ENCODE data around the gene MUC6. TPM values are rescaled to one million over a fixed set of nuclear protein-coding genes. Genes with fewer than 3 reads are reported as not detected.

MUC6 gene
- total RNA-seq, 6 experiments from 2014 or later = not detected

DNA sequence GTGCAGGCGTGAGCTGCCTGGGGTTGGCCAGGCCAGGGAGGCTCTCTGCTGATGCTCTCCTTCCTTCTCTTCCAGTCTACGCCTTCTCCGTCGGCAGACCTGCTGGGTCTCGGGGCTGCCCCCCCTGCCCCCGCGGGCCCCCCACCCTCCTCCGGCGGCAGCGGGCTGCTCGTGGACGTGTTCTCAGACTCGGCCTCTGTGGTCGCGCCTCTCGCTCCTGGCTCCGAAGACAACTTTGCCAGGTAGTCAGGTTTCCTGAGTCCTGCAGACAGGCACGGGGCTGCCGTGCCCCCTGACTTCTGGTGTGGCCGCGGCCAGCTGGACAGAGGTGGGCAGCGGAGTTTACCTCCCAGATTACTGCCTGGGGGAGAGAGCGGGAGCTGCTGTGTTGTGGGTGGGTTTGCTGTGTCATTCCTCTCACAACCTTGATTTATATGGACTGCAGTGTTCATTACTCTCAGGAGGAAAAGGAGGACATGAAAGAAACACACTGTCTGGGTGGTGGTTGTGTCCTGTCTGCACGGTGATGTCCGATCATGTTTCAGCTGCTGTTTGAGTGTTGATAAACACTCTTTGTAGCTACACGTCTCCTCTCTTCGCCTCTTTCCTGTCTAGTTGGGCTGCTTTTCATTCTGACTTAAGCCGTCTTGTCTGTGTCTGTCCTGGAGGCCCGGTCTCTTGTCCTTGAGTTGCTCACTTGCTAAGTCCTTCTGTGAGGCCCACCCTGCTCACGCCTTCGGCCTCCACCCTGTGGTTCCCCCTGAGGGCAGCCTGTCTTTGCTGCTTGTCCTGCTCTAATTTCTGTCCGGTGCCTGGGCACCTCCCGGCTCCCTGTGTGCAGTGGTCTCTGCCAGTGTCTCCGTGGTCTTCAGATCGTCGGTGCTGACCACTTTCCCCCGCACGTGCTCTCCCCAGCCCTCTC is 35.9 kb downstream of the MUC6 start:
- H3K36me3 Mint-ChIP-seq (ENCODE audit: low read depth) = peaks cover 15% of the 10 kb centered on the region
- TF ChIP-seq, protein P1, sequence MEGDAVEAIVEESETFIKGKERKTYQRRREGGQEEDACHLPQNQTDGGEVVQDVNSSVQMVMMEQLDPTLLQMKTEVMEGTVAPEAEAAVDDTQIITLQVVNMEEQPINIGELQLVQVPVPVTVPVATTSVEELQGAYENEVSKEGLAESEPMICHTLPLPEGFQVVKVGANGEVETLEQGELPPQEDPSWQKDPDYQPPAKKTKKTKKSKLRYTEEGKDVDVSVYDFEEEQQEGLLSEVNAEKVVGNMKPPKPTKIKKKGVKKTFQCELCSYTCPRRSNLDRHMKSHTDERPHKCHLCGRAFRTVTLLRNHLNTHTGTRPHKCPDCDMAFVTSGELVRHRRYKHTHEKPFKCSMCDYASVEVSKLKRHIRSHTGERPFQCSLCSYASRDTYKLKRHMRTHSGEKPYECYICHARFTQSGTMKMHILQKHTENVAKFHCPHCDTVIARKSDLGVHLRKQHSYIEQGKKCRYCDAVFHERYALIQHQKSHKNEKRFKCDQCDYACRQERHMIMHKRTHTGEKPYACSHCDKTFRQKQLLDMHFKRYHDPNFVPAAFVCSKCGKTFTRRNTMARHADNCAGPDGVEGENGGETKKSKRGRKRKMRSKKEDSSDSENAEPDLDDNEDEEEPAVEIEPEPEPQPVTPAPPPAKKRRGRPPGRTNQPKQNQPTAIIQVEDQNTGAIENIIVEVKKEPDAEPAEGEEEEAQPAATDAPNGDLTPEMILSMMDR (IDR thresholded peaks at IDR 0.05) = no peak
- no peak for DNase-seq
- no peak overlapping the region for H3K27ac Mint-ChIP-seq
- H3K9me3 Mint-ChIP-seq = no peaks in the 10 kb centered on the region
- H3K27me3 Mint-ChIP-seq (ENCODE audit: insufficient read depth) = peaks cover 6% of the 10 kb centered on the region
- no peak overlapping the region for H3K4me3 Mint-ChIP-seq
- H3K4me1 Mint-ChIP-seq (ENCODE audit: low read depth) = no peaks in the 10 kb centered on the region

DNA sequence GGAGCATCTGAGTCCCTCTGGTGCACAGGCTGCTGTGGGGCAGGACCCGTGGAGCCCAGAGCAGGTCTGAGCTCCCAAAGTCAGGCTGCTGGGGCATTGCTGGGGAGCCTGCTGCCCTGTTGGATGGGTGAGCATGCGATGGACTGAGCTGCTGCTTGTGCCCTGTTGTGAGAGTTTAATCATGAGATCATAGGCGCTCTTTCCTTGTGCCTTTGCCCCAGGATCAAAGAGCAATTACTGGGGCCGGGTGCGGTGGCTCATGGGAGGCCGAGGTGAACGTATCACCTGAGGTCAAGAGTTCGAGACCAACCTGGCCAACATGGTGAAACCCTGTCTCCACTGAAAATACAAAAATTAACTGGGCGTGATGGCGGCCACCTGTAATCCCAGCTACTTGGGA is 37.5 kb downstream of the MUC6 start:
- no peak for DNase-seq
- peaks cover 20% of the 10 kb centered on the region for H3K36me3 Mint-ChIP-seq (ENCODE audit: low read depth)
- peaks cover 3% of the 10 kb centered on the region; the same call in 1 of the 2 replicates for H3K27me3 Mint-ChIP-seq (ENCODE audit: insufficient read depth)
- H3K4me3 Mint-ChIP-seq = no peak overlapping the region
- H3K27ac Mint-ChIP-seq = no peak overlapping the region
- H3K4me1 Mint-ChIP-seq (ENCODE audit: low read depth) = no peaks in the 10 kb centered on the region
- no peaks in the 10 kb centered on the region for H3K9me3 Mint-ChIP-seq
- TF ChIP-seq, protein P1 (IDR thresholded peaks at IDR 0.05) = no peak

DNA sequence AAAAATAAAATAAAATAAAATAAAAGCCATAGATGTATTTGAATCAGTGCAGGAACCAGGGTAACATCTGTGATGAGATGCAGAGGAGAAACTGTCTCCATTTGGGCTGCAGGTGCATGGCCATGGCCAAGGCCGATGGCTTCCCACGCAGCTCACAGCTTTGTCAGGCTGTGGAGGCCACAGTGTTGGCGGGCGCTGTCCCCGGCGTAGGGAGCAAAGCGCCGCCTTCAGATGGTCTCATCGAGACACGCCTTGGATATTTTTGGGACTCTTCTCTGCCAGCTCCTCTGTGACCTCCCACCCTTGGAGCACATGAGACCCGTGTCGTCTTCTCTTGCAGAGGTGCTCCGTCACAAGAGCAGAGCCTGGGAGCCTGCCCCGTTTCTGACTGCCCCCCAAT is 38.6 kb downstream of the MUC6 start:
- Mint-ChIP-seq H3K27me3 (ENCODE audit: insufficient read depth) (peaks cover 3% of the 10 kb centered on the region; the same call in 1 of the 2 replicates), H3K27ac (no peak overlapping the region), H3K36me3 (ENCODE audit: low read depth) (peaks cover 20% of the 10 kb centered on the region), H3K4me1 (ENCODE audit: low read depth) (no peaks in the 10 kb centered on the region), H3K4me3 (no peak overlapping the region), H3K9me3 (no peaks in the 10 kb centered on the region)
- TF ChIP-seq, protein P1 (IDR thresholded peaks at IDR 0.05) = no peak
- DNase-seq = no peak

DNA sequence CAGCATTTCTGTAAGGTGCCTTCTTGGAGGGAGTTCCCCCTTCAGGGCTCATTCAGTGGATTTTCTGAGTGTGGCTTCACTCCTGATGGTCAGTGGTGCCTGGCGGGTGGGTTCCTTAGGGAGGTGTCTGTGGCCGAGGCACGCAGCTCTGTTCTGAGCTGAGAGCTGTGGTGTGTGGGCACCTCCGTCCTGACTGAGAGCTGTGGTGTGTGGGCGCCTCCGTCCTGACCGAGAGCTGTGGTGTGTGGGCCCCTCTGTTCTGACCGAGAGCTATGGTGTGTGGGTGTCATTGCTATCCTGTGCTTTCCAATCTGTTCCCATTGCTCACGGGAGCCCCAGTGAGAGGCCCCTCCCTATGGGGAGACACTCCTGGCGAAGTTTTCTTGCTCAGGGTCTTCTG is 39.8 kb downstream of the MUC6 start:
- no peak overlapping the region for H3K4me3 Mint-ChIP-seq

DNA sequence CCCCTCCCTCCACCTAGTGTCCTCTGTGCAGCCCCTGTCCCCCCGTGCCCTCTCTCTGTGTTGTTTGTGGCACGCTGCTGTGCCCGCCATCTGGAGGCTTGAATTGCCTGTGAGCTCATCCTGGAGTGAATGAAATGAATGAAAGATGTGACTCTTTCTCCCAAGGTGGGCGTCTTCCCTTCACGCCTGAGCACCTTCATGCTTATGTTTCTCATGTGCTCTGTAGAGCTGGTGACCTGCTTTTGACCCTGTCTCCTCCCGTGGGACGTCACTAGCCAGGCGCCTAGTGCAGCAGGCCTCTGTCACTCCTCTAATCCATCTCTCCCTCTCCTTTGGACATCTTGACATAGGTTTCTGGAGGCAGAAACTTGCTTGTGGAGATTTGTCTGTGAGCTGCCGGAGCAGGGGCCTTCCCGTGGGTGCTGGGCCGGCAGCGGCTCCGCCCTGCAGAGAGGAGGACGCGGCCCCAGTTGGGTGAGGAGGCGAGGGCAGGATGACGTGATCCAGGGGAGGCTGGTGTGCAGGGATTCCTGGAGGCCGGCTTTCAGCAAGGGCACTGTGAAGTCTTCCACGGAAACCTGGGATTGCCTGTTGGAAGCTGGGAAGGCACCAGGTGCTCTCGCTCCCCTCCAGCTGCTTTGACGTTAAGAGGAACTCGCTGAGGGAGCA is 40.6 kb downstream of the MUC6 start:
- H3K4me1 Mint-ChIP-seq (ENCODE audit: low read depth) = no peaks in the 10 kb centered on the region
- no peak for DNase-seq
- no peak overlapping the region for H3K4me3 Mint-ChIP-seq
- H3K9me3 Mint-ChIP-seq = no peaks in the 10 kb centered on the region
- H3K27me3 Mint-ChIP-seq (ENCODE audit: insufficient read depth) = peaks cover 6% of the 10 kb centered on the region
- H3K27ac Mint-ChIP-seq = no peak overlapping the region; the same call in 1 of the 2 replicates
- TF ChIP-seq, protein P1 (IDR thresholded peaks at IDR 0.05) = no peak
- peaks cover 8% of the 10 kb centered on the region for H3K36me3 Mint-ChIP-seq (ENCODE audit: low read depth)

More for the DNA sequence above, 39.8 kb downstream of the MUC6 start:
- Mint-ChIP-seq H3K36me3 (ENCODE audit: low read depth) (peaks cover 16% of the 10 kb centered on the region), H3K27ac (no peak overlapping the region), H3K4me1 (ENCODE audit: low read depth) (no peaks in the 10 kb centered on the region), H3K9me3 (no peaks in the 10 kb centered on the region), H3K27me3 (ENCODE audit: insufficient read depth) (peaks cover 5% of the 10 kb centered on the region)
- TF ChIP-seq, protein P1 (IDR thresholded peaks at IDR 0.05) = no peak
- DNase-seq = no peak
